Neural cell (in vitro differentiated cells): ENCODE measurements around the gene EPC2. TPM values are rescaled to one million over a fixed set of nuclear protein-coding genes. Genes with fewer than 3 reads are reported as not detected.

ENCODE experiments used
- H2AFZ ChIP-seq: fragments of 200-600, 300-800 bp; sonication (generic), shearing (Covaris generic); 2 replicates; pipeline ENCODE4 v1.6.0; 2014; ENCODE audit warnings: low read depth, mild to moderate bottlenecking, antibody characterized with exemption, low read length, moderate library complexity
- H3F3A ChIP-seq: fragments of 200-600 bp; shearing (Covaris generic); 2 replicates; pipeline ENCODE4 v1.6.1; 2016; ENCODE audit warnings: mild to moderate bottlenecking, moderate library complexity, mixed read lengths, antibody characterized with exemption, low read length; ENCODE audit not compliant: insufficient read depth, poor library complexity, severe bottlenecking
- H3K27ac ChIP-seq: fragments of 200-600, 300-800 bp; sonication (generic), shearing (Covaris generic); 2 replicates; pipeline ENCODE4 v1.5.1; 2014; ENCODE audit warnings: mild to moderate bottlenecking, low read length, moderate library complexity
- H3K27me3 ChIP-seq: fragments of 300-800, 200-600 bp; sonication (generic), shearing (Covaris generic); 2 replicates; pipeline ENCODE4 v1.6.0; 2014; ENCODE audit warnings: mild to moderate bottlenecking, low read depth, low read length, moderate library complexity; ENCODE audit not compliant: insufficient read depth
- H3K36me3 ChIP-seq: fragments of 300-800, 200-600 bp; sonication (generic), shearing (Covaris generic); 2 replicates; pipeline ENCODE4 v1.5.1; 2014; ENCODE audit warnings: mild to moderate bottlenecking, antibody characterized with exemption, low read length, moderate library complexity; ENCODE audit not compliant: insufficient read depth
- H3K4me2 ChIP-seq: fragments of 300-800, 200-600 bp; sonication (generic), shearing (Covaris generic); 2 replicates; pipeline ENCODE4 v1.6.0; 2014; ENCODE audit warnings: mild to moderate bottlenecking, low read length
- H3K4me3 ChIP-seq: fragments of 300-800, 200-600 bp; sonication (generic), shearing (Covaris generic); 2 replicates; pipeline ENCODE4 v1.5.1; 2014; ENCODE audit warnings: mild to moderate bottlenecking, low read length, moderate library complexity
- H3K79me2 ChIP-seq: fragments of 200-600 bp; shearing (Covaris generic); replicated peaks from 2 replicates; pipeline ENCODE4 v1.6.0; 2014; ENCODE audit warnings: mild to moderate bottlenecking, low read length, moderate library complexity; ENCODE audit not compliant: insufficient read depth
- H3K9ac ChIP-seq: fragments of 300-800, 200-600 bp; sonication (generic), shearing (Covaris generic); 2 replicates; pipeline ENCODE4 v1.6.1; 2016; ENCODE audit warnings: mild to moderate bottlenecking, low read length, mixed read lengths
- H3K9me2 ChIP-seq: fragments of 200-600 bp; shearing (Covaris generic); 2 replicates; pipeline ENCODE4 v1.6.1; 2016; ENCODE audit warnings: mild to moderate bottlenecking, low read length, mixed read lengths; ENCODE audit not compliant: insufficient read depth
- H3K9me3 ChIP-seq: fragments of 200-600, 300-800 bp; sonication (generic), shearing (Covaris generic); 2 replicates; pipeline ENCODE4 v1.6.1; 2016; ENCODE audit warnings: mild to moderate bottlenecking, mixed run types, low read length, moderate library complexity, mixed read lengths
- H4K20me1 ChIP-seq: fragments of 200-600 bp; shearing (Covaris generic); 2 replicates; pipeline ENCODE4 v1.6.1; 2016; ENCODE audit warnings: mild to moderate bottlenecking, mixed run types; ENCODE audit not compliant: insufficient read depth
- EZH2 ChIP-seq: fragments of 200-600, 300-800 bp; shearing (Covaris generic), sonication (generic); IDR thresholded peaks from 2 replicates; pipeline ENCODE4 v1.6.1; 2014; ENCODE audit warnings: antibody characterized with exemption, low read length, borderline replicate concordance, mild to moderate bottlenecking; ENCODE audit not compliant: insufficient read depth, poor library complexity, severe bottlenecking
- MXI1 ChIP-seq: fragments of 450-650 bp; conservative IDR thresholded peaks from 2 replicates; pipeline ENCODE4 v1.6.1; 2014; ENCODE audit warnings: antibody characterized with exemption, mild to moderate bottlenecking; ENCODE audit not compliant: poor library complexity, severe bottlenecking
- POLR2AphosphoS5 ChIP-seq: IDR thresholded peaks from 2 replicates; pipeline ENCODE4 v1.6.1; 2012
- RAD21 ChIP-seq: fragments of 450-650 bp; conservative IDR thresholded peaks from 2 replicates; pipeline ENCODE4 v1.6.1; 2014; ENCODE audit warnings: antibody characterized with exemption, mild to moderate bottlenecking, moderate library complexity
- SMC3 ChIP-seq: fragments of 450-650 bp; conservative IDR thresholded peaks from 2 replicates; pipeline ENCODE4 v1.6.1; 2014; ENCODE audit warnings: antibody characterized with exemption, mild to moderate bottlenecking, moderate library complexity; ENCODE audit not compliant: poor library complexity
- TAF1 ChIP-seq: IDR thresholded peaks from 2 replicates; pipeline ENCODE4 v1.6.1; 2012; ENCODE audit warnings: low read depth
- polyA plus RNA-seq: library from polyadenylated mRNA; depleted of rRNA; stranded (reverse); fragments of >200 nt; gene quantifications from 2 replicates; pipeline ENCODE4 v1.2.3, GENCODE V29; 2014
- TF ChIP-seq, protein P1 (sequence below): fragments of 450-650 bp; IDR thresholded peaks from 2 replicates; pipeline ENCODE4 v1.5.1; 2014; ENCODE audit warnings: antibody characterized with exemption, mild to moderate bottlenecking, moderate library complexity; ENCODE audit not compliant: poor library complexity, severe bottlenecking
- TF ChIP-seq, protein P2 (sequence below): IDR thresholded peaks from 2 replicates; pipeline ENCODE4 v1.6.1; 2012; ENCODE audit warnings: borderline replicate concordance

The EPC2 gene
- polyA plus RNA-seq, 1 donor from 2014 or later, result 43.9 TPM

DNA sequence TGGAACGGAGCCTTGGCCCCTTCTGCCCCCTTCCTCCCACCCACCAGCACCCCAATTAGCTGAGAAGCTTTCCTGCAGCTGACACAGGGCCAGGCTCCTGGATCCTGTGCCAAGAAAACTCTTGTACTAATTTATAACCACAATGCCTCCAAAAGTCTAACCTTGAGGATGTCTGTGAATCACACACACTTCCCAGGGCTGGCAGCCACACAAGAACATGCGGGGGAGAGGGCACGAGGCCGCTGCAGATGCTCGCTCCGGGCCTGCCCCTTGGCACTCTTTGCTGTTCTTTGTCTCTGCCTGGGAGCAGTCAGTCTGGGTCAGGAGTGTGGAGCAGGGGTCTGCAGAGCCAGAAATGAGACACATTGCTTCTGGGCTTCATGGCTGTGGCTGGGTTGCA, 167.8 kb downstream of the EPC2 start:
- Histone ChIP-seq H4K20me1 (no peaks in the 10 kb centered on the region), H2AFZ (no peak overlapping the region), H3F3A (no peaks in the 10 kb centered on the region), H3K9me2 (no peaks in the 10 kb centered on the region), H3K36me3 (no peaks in the 10 kb centered on the region), H3K4me3 (no peak overlapping the region), H3K4me2 (no peak overlapping the region), H3K27ac (no peak overlapping the region), H3K79me2 (no peaks in the 10 kb centered on the region), H3K9me3 (no peaks in the 10 kb centered on the region), H3K27me3 (no peaks in the 10 kb centered on the region), H3K9ac (no peak overlapping the region)
- TF ChIP-seq RAD21, result no peak
- TF ChIP-seq TAF1, result no peak
- no peak for TF ChIP-seq POLR2AphosphoS5
- TF ChIP-seq EZH2, result no peak
- no peak for TF ChIP-seq MXI1
- TF ChIP-seq SMC3, result no peak
- TF ChIP-seq, protein P1, sequence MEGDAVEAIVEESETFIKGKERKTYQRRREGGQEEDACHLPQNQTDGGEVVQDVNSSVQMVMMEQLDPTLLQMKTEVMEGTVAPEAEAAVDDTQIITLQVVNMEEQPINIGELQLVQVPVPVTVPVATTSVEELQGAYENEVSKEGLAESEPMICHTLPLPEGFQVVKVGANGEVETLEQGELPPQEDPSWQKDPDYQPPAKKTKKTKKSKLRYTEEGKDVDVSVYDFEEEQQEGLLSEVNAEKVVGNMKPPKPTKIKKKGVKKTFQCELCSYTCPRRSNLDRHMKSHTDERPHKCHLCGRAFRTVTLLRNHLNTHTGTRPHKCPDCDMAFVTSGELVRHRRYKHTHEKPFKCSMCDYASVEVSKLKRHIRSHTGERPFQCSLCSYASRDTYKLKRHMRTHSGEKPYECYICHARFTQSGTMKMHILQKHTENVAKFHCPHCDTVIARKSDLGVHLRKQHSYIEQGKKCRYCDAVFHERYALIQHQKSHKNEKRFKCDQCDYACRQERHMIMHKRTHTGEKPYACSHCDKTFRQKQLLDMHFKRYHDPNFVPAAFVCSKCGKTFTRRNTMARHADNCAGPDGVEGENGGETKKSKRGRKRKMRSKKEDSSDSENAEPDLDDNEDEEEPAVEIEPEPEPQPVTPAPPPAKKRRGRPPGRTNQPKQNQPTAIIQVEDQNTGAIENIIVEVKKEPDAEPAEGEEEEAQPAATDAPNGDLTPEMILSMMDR, result no peak
- TF ChIP-seq, protein P2, sequence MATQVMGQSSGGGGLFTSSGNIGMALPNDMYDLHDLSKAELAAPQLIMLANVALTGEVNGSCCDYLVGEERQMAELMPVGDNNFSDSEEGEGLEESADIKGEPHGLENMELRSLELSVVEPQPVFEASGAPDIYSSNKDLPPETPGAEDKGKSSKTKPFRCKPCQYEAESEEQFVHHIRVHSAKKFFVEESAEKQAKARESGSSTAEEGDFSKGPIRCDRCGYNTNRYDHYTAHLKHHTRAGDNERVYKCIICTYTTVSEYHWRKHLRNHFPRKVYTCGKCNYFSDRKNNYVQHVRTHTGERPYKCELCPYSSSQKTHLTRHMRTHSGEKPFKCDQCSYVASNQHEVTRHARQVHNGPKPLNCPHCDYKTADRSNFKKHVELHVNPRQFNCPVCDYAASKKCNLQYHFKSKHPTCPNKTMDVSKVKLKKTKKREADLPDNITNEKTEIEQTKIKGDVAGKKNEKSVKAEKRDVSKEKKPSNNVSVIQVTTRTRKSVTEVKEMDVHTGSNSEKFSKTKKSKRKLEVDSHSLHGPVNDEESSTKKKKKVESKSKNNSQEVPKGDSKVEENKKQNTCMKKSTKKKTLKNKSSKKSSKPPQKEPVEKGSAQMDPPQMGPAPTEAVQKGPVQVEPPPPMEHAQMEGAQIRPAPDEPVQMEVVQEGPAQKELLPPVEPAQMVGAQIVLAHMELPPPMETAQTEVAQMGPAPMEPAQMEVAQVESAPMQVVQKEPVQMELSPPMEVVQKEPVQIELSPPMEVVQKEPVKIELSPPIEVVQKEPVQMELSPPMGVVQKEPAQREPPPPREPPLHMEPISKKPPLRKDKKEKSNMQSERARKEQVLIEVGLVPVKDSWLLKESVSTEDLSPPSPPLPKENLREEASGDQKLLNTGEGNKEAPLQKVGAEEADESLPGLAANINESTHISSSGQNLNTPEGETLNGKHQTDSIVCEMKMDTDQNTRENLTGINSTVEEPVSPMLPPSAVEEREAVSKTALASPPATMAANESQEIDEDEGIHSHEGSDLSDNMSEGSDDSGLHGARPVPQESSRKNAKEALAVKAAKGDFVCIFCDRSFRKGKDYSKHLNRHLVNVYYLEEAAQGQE, result no peak

DNA sequence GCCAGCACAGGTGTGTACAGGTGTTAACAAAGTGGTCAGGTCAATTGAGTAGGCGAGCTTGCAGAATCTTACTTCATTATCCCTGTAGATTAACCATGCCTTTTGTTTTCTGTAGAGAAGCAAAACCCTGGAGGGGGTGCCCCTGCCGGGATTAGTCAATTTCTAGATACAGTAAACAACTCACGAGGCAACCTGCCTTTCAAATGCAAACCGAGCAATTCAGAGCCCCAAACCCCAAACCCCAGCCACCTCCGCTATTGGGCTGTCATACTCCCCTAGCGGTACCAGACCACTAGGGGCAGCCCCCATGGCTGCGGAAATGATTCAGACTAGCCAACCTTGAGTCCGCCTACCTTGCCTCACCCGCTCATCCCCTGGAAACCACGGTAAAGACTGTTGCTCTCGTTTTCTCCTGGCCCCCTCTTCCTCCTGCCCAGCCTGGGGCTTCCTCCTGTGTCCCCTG, 169.1 kb downstream of the EPC2 start:
- Histone ChIP-seq H3K79me2 (no peaks in the 10 kb centered on the region), H3K27me3 (no peaks in the 10 kb centered on the region), H3K36me3 (no peaks in the 10 kb centered on the region), H4K20me1 (no peaks in the 10 kb centered on the region), H3K4me3 (no peak overlapping the region), H2AFZ (no peak overlapping the region), H3F3A (peaks cover 9% of the 10 kb centered on the region), H3K9me2 (no peaks in the 10 kb centered on the region), H3K4me2 (no peak overlapping the region), H3K27ac (no peak overlapping the region), H3K9ac (no peak overlapping the region), H3K9me3 (no peaks in the 10 kb centered on the region)
- TF ChIP-seq RAD21 (no peak), MXI1 (no peak), SMC3 (no peak), TAF1 (no peak), POLR2AphosphoS5 (no peak), EZH2 (no peak)
- TF ChIP-seq, protein P2, result no peak
- TF ChIP-seq, protein P1, result no peak
